Hippocampal formation (tissue), 2 donors: Measurements from ENCODE around the gene DOK6.

Source experiments
- DNase-seq, 2 donors: peaks; one replicate each; lab custom pipeline; 2025; lab: John Stamatoyannopoulos, UW

DOK6 gene

DNA sequence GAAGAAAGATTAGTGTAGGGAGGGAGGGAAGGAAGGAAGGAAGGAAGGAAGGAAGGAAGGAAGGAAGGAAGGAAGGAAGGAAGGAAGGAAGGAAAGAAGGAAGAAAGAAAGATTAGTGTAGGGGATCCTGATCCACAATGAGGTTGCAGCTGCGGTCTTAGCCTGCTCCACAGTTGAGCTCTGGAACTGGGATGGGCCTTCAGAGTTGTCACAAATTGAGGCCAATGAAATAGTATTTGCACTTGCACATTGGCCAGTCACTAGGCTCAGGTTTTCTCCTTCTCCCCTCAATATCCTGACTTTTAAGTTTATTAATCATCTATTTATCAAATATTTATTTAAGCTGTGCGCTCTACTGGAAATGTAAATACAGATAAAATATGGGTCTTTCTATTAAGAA is 34.3 kb downstream of the DOK6 start:
- DNase-seq: no peak

DNA sequence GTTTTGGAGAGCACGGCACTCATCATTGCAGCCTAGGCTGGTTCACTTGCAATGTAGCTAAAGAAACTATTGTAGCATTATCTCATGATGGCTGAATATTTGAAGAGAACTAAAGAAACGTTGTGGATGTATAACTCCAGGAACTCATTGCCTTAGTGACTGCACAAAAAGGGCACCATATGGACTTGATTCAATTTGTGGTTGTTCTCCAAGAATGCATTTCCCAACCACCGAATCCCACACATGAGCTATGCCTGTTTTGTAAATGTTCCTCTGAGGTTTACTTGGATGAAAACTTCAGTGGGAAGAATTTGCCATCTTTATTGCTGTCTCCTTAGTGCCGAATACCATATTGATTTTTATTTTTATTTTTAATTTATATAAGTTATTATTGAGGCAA is 43.5 kb downstream of the DOK6 start:
- DNase-seq: peak in 1 of 2 donors; percentile 28

DNA sequence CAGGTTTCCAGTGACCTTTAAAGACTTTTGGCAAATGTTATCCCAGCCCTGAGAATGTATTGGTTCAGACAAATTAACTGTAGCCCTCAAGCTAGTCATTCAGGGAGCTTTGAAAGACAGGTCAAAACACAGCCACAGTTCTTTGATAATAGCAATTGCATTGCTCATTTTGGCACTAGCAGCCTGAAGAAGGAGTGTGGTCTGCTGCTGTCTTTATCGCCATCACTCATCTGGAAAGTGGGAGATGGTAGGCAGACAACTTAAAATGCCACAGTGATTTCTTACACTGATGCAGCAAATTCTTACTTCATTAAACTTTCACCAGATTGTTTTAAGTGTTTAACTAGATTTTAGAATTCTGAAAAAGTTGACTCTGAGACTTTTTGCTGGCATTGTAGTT is 47.2 kb downstream of the DOK6 start:
- no peak for DNase-seq

DNA sequence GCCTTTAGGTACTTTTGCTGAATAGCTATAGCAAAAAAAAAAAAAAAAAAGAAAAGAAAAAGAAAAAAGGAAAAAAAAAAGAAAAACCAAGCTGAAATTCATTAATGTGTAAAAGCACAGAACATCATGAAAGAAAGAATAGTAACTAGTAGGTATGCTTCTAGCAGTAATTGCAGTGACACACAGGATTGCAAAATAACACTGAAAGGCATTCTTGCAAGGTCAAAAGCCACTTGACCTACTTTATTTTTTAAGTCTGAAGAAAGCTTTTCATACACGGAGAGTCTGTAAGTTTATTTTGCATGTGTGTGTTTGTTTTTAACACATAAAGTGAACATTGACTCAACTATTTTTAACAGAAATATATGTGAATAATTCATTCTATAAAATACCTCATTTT is 54.4 kb downstream of the DOK6 start:
- no peak for DNase-seq

DNA sequence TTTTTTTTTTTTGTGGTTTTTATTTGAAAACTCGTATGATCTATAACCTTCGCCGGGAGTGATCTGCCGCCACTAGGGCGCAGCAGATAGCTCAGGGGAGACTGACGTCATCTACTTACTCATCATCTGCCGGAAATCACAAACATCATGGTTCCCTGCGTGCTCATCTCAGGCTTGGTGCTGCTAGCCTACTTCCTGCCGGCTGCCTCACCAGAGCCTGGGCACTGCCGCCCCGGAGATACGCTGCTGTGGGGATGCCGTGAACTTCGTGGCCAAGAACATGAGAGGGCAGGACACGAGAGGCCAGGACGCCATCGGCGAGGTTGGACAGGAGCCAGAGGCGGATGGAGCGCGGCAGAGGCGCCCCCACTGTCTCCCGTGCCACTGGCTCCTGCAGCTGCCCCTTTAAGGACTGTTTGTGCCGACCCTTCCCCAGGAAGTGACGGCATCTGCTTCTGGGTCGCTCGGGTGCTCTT is 68.8 kb downstream of the DOK6 start:
- no peak for DNase-seq

DNA sequence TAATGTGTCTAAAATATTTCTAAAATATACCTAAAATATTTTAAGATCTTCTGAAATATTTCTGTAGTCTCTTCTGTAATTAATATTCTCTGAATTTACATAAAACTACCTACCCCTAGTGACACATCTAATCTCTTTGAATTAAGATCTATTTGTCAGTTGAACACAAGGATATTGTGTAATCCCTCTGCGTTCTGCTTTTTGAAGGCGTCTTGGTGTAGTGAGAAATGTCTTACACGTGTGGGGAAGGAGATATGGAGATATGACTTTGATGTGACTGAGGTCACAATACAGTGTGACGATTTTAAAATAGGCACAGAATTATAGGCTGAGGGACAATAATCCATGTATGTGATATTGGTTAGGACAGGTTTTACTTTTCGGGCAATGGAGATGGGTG is 79.8 kb downstream of the DOK6 start:
- no peak for DNase-seq

DNA sequence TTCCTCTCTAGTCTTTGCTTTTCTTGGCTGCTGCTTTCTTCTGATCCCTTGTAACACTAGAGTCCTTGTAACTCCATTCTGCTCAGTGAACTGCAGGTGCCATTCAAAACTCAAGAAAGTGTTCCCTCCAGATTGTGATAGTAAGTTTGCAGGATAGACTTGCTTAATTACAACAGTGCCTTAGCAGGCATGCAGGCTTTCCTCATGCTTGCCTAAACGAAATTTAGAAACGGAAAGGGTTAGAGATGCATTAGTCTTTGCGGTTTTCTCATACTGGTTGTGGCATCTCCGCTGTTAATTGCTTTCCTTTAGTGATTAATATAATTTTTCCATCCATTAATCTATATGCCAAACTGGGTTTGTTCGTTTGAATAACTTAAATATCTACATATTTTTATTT is 82.9 kb downstream of the DOK6 start:
- no peak for DNase-seq

DNA sequence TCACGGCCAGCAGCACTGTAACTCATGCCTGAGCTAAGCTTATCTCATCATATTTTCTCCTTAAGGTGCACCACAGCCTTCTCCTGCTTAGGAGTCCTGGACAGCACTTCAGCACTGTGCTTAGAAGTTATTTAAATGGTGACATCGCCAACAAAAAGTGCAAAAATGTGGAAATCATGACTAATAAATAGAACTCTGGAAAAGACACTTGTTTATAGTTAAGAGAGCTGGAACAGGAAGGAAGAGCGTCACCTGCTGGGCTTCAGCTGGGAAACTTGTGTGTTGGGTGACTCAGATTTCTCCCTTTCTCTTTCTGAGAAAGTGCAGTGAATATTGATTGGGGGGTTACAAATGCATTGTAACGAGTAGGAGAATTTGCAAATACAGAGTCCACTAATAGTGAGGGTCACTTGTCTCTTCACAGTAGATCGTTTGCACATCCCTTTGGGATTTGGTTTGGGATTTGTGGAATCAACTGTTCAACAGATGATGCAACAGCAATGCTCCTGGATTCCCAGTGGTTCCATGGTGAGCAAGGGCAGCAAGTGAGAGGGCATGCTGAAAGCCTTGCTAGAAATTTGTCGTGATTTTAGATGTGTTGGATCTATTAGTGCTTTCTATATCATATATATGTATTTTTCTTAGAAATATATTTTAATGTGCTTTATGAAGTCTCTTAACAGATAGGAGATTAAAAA is 84.2 kb downstream of the DOK6 start:
- no peak for DNase-seq

DNA sequence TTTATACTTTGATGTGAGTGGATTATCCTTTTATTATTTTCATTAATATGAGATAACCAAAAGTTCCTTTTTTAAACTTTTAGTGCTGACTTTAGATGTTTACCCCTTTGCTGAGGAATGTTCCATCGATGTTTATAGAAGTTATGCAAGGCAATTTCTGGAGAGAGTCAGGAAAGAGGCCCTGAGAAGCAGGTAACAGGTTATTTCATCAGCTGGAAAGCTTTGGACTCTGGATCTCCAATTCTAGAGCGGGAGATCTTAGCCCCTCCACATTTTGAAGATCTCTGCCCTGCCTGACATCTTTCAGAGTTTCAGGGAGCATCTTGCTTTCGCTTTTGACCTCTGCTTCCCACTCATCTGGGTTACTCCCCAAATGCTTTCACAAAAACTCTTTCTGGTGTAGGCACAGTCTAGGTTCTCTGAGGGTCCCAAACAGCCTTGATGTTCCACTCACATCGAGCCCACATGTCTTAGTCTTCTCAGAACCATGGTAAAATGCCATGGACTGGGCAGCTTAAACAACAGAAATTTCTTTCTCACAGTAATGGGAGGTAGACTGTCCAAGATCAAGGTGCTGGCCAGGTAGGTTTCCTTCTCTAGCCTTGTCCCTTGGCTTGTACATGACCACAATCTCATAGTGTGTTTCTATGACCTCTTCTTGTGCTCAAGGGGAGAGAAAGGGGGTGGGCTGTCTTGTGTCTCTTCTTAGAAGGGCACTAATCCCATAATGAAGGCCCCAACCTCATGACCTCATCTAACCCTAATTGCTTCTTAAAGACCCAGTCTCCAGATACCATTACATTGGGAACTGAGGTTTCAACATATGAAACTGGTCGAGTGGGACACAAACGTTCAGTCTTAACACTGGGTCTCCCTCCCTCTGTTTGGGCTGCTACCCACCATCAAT is 87.1 kb downstream of the DOK6 start:
- no peak for DNase-seq

DNA sequence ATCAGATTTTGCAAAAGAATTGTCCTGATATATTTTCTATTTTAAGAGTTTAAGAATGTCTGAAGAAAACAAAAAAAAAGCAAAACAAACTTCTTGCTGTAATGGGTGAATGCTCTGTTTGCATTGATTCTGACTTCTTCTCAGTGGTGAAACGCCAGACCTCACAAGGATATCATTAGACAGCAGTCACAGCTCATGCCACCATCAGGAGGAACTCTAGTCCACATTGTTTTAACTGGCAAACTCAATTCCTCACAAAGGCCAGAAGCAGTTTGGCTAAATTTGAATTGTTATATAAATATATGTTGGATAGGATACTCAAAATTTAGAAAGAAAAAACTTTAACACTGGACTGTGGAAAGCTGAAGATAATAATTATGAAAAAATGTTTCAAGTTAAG is 89.4 kb downstream of the DOK6 start:
- no peak for DNase-seq

DNA sequence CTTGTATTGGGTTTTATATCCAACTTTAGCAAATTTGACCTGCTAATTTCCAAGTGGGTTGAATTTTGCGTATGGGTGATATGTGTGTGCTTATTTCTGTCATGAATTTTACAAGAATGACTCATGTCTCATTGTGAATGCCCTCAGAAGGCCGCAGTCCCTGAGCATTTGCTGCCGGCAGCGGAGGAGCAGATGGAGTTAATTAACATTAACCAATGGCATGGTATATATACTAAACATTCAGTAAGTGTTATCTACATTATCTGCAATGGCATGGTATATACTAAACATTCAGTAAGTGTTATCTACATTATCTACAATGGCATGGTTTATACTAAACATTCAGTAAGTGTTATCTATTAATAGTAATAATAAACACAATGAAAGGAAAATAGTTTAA is 90.1 kb downstream of the DOK6 start:
- no peak for DNase-seq

DNA sequence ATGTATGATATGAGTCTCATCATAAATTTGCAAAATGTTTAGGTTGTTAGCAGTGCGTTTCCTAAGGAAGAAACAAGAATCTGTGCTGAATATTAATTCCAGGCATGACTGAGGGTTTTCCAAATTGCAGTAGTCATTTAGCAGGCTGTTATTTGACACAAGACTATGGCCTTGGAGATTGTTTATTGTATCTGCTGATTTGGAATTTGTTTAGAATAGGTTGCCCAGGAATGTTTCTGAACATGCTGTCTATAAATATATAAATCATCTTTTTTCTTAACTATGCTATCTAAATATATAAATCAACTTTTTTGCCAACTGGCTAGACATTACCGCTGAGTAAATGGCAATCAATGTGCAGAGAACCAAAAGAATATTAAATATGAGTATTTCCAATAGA is 90.9 kb downstream of the DOK6 start:
- no peak for DNase-seq

DNA sequence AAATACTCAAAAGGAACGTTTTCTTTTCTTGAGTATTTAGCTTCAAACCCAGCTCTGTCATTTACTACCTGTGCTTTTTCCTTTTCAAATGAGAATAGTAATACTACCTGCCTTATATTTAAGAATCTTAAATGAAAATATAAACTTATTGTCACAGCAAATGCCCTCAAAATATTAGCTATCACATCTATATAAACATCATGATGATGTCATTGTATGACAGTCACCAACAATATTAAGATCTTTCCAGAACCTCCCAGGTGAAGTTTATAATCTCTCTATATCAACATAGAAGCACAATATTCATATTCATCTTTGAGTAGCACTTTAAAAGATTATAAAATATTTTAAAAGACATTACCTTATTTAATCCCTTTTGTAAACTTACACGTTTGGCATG is 92.2 kb downstream of the DOK6 start:
- no peak for DNase-seq

DNA sequence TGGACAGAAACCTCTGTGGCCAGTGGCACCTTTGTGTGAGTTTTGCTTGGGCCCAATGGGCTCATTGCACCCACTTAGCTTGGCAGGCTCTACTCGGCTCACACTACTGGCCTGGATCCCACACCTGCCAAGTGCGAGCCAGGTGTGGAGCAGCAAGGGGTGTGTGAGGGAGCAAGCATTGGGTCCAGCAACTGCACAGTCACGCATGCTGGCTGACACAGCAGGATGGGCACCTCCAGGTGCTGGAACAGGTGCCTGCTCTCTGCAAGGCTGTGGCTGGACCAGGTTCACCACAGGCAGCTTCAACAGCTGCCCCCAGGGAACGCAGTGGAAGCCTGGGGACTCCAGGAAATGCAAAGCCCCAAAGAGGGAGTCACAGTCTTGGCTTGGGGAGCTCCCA is 94.2 kb downstream of the DOK6 start:
- no peak for DNase-seq

DNA sequence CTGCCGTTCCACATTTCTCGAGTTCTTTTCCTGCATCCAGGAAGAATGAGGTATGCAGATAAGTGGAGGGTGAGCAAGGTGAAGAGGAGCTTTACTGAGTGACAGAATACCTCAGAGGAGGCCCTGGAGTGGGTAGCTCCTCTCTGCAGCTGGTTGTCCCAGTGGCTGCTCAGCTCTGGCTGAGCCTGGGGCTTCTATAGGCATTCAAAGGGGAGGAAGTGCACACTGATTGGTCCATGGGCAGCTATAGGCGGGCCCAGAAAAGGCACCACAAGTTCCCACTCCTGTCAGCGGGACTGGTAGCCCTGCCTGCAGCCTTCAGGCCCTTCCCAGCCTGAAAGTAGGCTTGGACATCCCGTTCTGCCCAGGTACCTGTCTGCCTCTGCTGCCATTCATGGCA is 94.7 kb downstream of the DOK6 start:
- no peak for DNase-seq

DNA sequence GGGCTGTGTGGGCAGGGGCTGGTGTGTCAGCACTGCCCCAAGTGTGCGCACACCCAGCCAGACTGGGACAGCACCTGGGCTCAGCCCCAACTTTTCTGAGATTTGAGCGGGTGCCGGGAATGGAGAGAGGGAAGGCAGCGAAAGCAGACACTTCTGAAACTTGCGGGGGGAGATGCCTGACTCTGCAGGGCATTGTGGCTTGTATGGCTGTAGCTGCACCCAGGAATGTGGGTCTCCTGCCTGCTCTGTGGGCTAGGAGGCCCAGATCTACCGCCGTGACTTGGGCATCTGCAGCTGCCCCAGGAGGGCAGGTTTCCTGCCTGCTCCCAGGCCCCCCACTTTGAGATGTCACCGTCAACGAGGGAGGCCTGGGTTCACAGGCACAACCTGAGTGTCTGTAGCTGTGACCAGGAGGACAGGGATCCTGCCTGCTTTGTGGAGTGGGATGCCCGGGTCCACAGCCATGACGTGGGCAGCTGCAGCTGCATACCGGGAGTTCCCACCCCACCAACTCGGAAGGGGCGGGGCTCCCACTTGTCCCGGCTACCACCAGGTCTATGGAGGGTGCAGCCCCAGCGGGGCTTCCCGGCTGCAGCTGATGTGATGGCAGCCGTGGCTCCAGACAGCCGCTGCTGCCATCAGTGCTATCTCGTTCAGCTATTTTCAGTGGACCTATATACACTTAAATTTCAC is 95.3 kb downstream of the DOK6 start:
- no peak for DNase-seq

DNA sequence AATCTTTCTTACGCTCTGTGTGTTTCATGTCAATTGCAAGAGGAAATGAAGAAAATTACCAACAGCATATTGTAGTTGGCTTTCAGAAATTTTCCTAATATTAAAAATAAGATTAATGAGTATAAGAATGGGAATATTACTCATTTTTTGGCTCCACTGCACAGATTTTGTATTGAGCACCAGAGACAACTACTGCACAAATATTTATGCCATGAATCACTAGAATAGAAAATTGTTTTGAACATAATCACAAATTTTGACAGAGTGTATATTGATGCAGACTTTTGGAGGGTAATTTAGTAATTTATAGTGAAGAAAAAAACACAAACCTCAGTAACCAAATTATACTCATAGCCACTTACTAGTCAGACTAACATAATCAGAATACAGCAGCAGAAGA is 118.3 kb downstream of the DOK6 start:
- DNase-seq: no peak

DNA sequence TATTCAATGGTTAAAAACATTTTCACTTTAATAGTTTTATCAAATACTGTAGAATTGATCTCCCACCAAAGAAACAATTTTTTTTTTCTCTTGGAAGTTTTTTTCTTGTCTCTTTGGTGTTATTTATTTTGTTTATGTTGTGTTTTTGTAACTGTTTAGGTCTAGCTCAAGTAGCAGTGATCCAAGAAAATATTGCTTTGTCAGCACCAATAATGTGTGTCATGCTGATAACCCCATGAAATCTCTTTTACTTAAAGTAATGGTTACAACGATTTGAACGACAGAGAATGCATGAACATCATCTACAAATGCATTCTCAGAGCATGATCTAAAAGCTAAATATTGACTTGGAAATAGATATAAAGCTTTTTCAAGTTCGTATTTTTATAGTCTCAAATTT is 122.9 kb downstream of the DOK6 start:
- DNase-seq: no peak

DNA sequence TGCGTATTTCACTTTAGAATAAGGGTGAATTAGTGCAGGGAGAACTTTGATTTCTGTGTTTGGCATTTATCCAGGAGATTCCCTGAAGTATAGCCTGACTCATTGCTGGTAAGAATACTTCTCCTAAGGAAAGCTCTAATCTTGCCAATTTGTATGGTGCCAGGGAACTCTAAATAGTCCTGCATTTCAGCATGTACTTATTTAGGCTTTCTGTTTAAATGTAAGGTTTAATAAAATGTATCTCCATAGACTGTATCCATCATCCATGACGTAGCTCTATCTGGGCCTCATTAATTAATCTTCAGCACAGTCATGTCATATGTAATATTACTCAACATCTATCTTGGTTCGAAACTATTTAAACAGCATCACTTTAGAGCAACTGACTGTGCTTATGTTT is 127.7 kb downstream of the DOK6 start:
- DNase-seq: no peak

DNA sequence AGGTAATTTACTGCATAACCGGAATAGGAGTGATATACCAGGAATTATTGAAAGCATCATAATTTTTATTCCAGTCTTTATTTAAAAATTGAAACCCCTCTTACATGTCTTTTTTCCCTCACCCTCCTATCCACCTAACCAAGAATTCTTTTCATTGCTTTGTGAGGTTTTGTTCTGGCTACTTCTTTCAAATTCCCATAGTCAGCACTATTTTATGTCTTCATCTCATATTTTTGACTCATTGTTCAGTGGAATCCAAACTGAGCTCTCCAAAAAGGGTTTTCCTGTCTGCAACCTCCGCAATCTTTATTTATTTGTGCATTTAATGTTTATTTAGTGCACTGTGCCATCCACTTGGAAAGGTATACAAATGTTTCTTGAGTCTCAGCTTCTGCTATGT is 128.5 kb downstream of the DOK6 start:
- DNase-seq: no peak

DNA sequence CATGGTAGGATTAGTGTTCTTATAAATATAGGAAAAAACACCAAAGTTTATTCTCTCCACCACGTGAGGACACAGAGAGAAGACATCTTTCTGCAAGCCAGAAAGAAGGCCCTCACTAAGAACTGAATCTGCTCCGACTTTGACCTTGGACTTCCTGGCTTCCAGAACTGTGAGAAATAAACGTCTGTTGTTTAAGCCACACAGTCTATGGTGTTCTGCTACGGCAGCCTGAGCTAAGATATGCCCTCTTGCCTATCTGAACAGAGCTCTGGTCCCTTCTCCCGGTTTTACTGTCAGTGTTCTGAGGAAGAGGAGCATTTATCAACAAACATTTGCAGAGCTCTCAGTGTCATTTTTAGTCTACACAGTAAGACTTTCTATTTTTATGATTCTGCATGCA is 131.3 kb downstream of the DOK6 start:
- DNase-seq: no peak

DNA sequence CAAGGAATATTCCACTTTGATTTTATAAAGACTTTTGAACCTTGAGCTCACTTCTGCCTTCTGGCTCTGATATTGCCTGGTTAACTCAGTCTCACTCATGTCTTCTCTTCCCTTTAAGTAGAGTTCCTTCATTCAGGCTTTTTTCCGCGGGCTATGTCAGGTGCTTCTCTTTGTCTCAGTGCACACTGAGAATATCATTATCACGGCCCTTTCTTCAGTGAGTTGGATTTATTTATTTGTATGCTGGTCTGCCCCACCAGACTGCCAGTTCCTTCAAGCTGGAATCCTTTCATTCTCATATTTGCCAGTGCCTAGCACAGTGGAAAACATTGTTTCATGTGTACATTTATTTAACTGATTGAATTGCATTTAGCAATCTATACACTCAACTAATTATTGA is 136.5 kb downstream of the DOK6 start:
- DNase-seq: no peak

DNA sequence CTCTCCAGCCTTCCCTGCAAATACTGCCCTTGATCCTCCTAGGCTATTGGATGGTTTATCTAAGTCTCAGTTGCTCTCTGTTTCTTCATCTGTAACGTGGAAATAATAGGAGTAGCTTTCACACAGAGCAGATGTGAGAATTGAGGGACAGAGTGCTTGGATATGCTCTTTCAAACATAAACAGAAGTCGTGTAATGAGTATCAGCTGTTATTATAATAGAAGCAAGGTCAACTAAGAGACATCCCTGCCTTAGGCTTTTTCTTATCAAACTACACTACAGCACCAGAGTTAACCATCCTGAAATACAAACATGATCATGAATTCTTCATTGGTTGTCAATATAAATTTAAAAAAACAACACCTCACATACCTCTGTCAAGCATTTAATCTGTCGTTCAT is 138.2 kb downstream of the DOK6 start:
- DNase-seq: no peak
